ENCODE data around the gene CUZD1.

The CUZD1 gene

GRCh38 chr10:122856902-122857301 lies 11.2 kb upstream of the CUZD1 start:
- H3K27ac ChIP-seq = no peak overlapping the region
- no peak for DNase-seq (ENCODE audit: low read depth, low spot score)

DNA sequence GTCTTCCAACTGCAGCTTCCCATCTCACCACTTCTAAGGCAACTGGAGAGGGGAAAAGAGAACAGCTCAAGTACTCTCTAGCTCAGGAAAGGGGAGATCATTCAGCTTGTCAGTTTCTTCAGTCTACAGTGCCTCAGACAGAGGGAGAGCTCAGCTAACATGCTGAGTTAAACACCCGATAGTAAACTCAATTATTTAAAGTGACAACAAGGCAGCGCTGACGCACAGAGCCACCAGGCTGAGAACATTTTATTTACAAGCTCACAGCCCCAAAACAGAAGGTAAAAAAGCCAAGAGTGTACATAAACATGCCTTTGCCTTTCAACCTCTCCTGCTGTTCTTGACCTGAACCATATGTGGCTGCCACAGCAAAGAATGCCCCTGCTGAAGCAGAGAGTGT lies 10.1 kb upstream of the CUZD1 start:
- H3K27ac ChIP-seq = peak overlapping the region; percentile 52
- no peak for DNase-seq (ENCODE audit: low read depth, low spot score)

GRCh38 chr10:122854648-122855047 lies 9.0 kb upstream of the CUZD1 start:
- DNase-seq (ENCODE audit: low read depth, low spot score) = no peak
- peak overlapping the region; percentile 52 for H3K27ac ChIP-seq

- H3K27ac ChIP-seq = peak overlapping the region; percentile 52
Measured at GRCh38 chr10:122853665-122854313, 8.1 kb upstream of the CUZD1 start.

DNA sequence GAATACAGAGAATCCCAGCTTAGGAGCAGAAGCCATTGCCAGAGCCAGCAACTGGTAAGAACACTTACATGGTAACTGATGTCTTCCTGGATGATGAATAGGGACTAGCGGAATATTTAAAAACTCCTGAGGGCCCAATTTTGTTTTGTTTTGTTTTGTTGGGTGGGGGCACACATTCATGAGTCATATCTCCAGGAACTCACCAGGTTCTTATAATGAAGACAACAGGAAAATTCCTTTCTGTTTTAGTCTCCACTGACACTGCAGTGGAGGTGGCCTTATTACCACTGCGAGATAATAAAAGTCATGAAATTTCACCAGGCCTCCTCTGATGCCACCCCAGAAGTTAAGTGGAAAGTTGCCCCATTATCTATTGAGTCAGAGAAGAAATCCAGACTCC lies 6.6 kb upstream of the CUZD1 start:
- no peak for DNase-seq (ENCODE audit: low read depth, low spot score)
- no peak overlapping the region for H3K27ac ChIP-seq

More at GRCh38 chr10:122853665-122854313, 8.1 kb upstream of the CUZD1 start:
- DNase-seq (ENCODE audit: low read depth, low spot score) = no peak

GRCh38 chr10:122850705-122851640 lies 5.3 kb upstream of the CUZD1 start:
- DNase-seq (ENCODE audit: low read depth, low spot score) = no peak
- no peak overlapping the region for H3K27ac ChIP-seq

- no peak overlapping the region for H3K27ac ChIP-seq
- no peak for DNase-seq (ENCODE audit: low read depth, low spot score)
Measured at GRCh38 chr10:122849900-122850605, 4.4 kb upstream of the CUZD1 start.

- DNase-seq (ENCODE audit: low read depth, low spot score) = no peak
- H3K27ac ChIP-seq = no peak overlapping the region
Measured at GRCh38 chr10:122849090-122849489, 3.4 kb upstream of the CUZD1 start.

DNA sequence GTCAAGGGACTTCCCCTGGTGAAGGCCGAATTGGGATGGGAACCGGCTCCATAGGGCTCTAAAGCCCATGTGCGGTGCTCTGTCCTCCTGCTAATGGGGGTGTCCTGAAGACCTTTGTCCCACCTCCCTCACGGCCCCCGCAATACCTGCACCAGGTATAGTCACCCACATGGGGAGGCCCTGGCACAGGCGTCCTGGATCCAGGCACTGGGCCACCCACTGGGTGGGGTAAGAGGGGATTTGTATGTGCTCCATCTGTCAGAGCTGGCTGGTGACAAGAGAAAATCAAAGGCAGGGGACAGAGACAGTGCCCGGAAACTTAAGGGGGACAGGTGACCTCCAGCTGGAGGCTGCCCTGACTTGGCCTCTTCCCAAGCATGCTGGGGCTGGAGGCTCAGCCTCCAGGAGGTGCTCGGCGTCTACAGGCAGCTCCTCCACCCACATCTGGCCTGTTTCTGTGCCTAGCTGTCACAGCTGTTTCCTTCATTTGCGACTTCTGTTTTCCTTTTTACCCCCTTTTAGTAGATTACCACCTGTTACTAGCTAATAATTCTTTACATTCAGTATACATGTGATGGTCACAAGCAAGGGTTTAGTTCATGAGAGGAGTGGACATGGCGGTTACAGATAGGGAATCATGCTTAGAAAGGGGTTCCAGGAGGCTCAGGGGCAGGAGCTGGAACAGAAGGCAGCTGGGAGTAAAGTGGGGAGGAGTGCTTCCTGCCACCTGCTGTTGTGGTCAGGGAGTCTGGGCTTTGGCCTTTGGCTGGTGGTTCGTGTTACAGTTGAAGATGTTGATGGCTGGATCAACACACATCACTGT lies 2.3 kb upstream of the CUZD1 start:
- no peak for DNase-seq (ENCODE audit: low read depth, low spot score)
- no peak overlapping the region for H3K27ac ChIP-seq

DNA sequence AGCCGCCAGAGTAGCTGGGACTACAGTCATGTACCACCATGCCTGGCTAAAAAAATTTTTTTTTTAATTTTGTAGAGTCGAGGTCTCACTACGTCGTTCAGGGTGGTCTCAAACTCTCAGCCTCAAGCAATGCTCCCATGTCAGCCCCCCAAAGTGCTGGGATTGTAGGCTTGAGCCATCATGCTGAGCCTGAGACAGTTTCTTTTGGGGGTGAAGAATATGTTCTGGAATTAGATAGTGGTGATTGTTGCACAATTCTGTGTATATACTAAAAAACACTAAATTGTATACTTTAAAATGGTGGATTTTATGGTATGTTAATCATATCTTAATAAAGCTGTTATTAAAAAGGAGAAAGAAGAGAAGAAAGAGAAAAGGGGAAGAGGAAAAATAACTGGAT lies 1.5 kb downstream of the CUZD1 start:
- no peak for DNase-seq (ENCODE audit: low read depth, low spot score)

GRCh38 chr10:122841569-122841968 lies 4.1 kb downstream of the CUZD1 start:
- no peak for DNase-seq (ENCODE audit: low read depth, low spot score)
- H3K27ac ChIP-seq = no peak overlapping the region

More for the DNA sequence above, 1.5 kb downstream of the CUZD1 start:
- no peak overlapping the region for H3K27ac ChIP-seq

GRCh38 chr10:122839505-122839904 lies 6.2 kb downstream of the CUZD1 start:
- no peak for DNase-seq (ENCODE audit: low read depth, low spot score)
- no peak overlapping the region for H3K27ac ChIP-seq

GRCh38 chr10:122838880-122839279 lies 6.8 kb downstream of the CUZD1 start:
- DNase-seq (ENCODE audit: low read depth, low spot score) = no peak
- no peak overlapping the region for H3K27ac ChIP-seq

DNA sequence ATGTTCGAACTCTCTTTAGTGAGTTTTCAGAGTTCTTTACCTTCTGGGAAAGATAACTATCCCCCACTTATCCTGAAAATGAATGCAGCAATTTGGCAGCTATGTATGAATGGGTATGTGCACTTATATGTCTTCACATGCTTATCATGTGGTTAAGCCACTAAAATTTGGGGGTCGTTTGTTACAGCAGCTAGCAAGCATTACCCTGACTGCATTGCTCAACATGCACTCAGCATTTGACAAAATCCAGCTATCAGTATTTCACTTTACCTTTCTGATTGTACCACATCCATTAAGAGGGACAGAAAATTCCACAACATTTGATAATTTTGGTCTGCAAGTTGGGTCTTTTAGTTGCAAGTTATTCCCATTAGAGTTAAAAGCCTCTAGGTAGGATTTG lies 9.7 kb downstream of the CUZD1 start:
- no peak for DNase-seq (ENCODE audit: low read depth, low spot score)
- no peak overlapping the region for H3K27ac ChIP-seq

- no peak for DNase-seq (ENCODE audit: low read depth, low spot score)
Measured at GRCh38 chr10:122830965-122831353, 14.7 kb downstream of the CUZD1 start.

DNA sequence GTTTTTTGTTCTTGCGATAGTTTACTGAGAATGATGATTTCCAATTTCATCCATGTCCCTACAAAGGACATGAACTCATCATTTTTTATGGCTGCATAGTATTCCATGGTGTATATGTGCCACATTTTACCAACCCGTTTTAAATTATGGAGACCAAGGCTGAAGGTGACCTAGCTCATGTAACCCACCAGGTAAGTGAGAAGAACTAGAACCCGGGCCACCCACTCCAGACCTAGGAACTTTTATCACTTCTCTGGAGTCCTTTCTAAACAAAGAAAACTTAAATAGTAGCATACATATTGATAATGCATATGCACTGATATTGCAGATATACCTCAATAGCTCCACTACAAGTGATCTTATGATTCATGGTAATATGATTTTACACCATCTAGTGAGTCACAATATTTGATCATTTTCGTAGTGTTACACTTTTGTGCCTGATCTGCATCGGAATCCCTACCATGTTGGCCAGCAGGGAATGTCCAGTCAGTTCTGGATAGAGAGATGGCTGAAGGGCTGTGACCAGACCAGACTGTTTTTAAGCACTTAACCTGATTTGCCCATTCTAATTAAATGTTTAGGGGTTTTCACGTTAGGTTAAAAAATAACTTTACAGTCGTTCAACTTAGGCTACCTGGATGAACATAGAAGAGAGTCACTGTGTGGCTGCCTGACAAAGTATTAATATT lies 15.2 kb downstream of the CUZD1 start:
- H3K27ac ChIP-seq = no peak overlapping the region
- DNase-seq (ENCODE audit: low read depth, low spot score) = no peak

More at GRCh38 chr10:122830965-122831353, 14.7 kb downstream of the CUZD1 start:
- H3K27ac ChIP-seq = no peak overlapping the region

- no peak overlapping the region for H3K27ac ChIP-seq
- DNase-seq (ENCODE audit: low read depth, low spot score) = no peak
Measured at GRCh38 chr10:122829454-122829853, 16.2 kb downstream of the CUZD1 start.

GRCh38 chr10:122828716-122829255 lies 16.9 kb downstream of the CUZD1 start:
- DNase-seq (ENCODE audit: low read depth, low spot score) = no peak
- H3K27ac ChIP-seq = no peak overlapping the region

- no peak for DNase-seq (ENCODE audit: low read depth, low spot score)
- H3K27ac ChIP-seq = no peak overlapping the region
Measured at GRCh38 chr10:122827302-122827701, 18.4 kb downstream of the CUZD1 start.

All from epithelial cell of prostate (primary cell).